HG02885 (cell line): ENCODE data around the gene HSP90AB1.

ENCODE experiments used
- ATAC-seq: cut with Tn5 transposase; IDR thresholded peaks from one replicate; pipeline ENCODE4 v1.9.1; 2021; ENCODE audit warnings: mild to moderate bottlenecking; ENCODE audit not compliant: unreplicated experiment, poor library complexity

HSP90AB1 gene

DNA sequence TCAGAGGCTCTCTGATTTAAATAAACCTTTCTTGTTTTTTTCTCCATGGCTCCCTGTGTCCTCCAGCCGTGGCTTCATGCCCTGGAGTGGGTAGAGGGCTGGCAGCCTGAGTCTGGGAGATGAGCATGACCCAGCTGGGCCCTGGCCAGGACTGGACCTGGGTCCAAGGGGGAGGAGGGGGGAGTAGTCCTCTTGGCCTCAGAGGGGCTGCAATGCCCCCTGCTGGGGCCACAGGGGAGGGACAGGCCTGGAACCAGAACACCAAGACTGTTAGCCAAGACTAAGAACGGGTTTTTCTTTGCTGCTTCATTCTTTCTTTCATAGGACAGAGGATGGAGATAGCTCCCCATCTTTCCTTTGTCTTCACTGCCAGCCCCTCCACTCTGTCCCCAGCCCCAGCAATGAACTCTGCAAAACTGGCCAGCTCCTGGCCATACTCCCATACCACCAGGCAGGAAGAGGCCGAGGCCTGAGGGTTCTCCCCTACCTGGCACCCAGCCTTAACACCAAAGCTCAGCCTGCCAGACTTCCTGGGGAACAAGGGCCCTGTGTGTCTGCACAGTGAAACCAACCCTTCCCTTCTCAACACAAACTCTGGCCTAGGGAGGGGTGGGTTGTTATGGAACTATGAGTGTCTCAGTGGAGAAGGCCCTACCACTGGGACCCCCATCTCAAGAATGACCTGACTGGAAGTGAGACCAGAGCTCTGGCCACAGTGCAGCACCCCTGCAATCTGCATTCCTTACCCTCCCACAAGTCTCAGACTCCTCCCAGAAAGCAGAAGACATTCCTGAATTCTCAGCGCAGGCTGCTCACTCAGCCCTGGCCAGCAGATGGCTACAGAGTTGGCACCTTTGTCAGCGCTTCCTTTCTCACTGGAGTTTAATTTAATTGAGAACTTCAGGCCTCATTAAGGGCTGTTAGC lies 12.5 kb upstream of the HSP90AB1 start:
- no peak for ATAC-seq

DNA sequence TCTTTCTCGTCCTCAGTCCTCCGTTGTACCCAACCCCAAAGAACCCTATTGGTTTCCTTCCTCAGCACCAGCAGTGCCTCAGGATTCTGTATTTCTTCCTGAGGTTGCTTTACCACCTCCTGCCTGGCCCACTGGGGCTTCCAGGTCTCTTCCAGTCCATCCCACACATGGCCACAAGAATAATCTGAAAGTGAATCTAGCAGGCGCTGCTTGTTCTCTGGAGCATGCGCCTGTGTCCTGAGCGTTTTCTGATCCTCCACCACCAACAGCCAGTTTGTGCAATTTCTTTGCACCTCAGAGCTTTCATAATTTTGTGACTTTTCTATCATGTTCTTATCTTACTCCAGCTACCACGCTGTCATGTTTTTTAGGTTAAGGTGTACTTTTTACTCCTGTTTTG lies 11.6 kb upstream of the HSP90AB1 start:
- ATAC-seq, result no peak

DNA sequence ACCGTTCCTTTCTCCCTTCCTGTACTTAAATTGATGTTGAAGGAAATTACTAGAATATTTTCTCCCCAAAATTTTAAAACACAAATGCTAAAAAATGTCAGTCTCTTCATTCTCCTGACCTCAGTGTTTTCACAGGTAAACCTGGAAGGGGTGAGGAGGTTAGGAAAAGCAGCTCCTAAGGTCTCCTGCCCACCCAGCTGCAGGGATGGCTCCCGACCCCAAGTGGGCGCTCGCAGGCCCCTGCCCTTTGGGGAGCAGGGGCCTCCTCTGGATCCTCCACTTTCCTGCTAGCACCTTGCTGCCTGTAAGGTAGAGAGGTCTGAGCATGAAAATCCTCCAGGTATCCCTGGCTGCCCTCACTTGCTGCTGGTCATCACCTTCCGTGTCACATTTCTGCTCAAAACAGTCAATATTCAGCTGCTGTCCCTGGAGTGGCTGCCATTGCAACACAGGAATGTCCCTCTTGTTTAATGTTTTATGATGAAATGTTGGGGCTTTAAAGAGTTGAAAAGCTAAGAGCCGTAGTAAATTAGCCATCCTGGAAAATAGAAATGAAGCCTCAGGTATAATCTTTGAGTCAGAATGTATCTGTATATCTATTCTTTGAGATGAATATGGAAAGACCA lies 10.9 kb upstream of the HSP90AB1 start:
- no peak for ATAC-seq

DNA sequence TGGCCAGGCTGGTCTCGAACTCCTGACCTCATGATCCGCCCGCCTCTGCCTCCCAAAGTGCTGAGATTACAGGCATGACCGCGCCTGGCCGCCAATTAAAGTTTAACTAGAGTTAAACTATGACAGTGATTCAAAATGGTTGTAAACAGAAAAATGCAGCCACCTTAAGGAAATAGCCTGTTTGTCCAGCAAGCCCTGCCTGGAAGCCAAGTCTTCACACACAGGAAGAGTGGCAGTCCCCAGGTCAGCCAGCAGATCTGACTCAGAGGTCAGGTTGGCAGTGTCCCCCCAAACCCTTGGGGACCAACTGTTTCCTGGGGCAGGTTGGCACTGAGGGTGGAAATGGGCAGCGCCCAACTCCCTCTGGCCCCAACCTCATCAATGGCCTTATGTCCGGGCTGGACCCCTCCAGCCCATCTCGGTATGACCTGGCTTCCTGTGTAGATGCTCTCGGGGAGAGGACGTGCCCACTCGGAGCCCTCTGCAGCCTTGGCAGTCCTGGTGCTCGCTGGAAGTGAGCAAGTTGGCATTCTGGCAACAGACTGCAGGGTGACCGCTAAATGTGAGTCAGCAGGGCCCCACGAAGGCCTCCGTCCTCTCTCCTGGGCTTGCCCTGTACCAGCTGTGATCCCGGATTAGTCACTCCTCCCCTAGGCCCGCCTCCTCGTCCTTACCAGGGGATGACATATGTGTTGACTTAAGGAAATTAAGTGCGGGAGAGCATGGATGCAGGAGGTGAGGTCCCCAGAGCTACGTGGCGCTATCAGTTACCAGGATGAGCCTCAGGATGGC lies 9.7 kb upstream of the HSP90AB1 start:
- ATAC-seq, result peak; percentile 59

DNA sequence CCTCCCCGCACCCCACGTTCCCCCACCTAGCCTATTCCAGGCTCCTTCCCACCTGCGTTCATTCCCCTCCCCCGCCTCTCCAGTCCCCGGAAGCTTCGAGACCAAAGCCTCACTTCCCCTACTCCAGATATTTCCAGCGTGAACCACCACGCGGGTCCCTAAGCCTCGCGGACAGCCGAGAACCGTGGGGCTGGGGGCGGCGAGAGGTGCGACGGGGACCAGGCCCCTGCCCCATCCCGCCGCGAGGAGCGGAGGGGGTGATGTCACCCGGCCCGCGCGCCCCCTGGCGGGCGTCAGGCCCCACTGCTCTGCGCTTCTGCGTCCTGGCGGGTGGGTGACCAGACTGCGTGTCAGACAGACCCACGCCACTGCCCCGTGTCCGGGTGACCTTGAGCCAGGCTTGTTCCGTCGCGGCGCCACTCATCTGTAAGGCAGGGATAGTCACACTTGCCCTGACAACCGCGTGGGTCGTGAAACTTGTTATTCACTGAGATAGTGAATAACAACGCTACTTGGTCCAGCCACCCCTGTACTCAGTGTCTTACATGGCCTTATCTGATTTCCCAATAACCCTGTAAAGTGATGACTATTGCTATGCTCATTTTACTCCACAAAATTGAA lies 9.0 kb upstream of the HSP90AB1 start:
- ATAC-seq, result peak; percentile 88

DNA sequence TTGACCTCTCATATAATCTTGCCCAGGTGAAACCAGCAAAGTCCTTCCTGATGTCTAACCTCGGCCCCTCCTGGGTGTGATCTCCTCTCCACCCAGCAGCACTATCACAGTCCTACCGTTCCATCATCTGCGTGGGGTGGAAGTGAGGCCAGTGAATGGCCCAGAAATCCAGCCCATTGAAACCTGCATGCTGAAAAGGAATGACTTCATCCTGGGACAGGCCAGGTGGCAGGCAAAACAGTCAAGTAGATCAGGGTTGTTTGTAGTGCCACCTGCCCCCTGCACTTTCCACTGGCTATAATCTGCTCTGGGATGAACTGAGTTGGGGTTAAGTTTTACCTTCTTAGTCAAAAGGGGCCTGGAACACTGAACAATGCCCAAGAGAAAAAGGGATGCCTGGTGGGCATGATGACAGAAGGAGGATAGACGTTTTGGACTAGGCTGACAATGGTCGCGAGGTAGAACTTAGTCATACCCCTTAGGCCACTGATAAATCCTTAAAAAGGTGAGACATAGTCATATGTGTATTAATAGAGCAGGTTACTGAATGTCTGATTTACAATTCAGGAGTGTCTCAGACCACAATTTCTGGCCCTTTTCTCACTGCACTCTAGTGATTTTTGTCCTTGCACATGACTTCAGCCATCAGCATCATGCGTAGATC lies 8.1 kb upstream of the HSP90AB1 start:
- no peak for ATAC-seq

DNA sequence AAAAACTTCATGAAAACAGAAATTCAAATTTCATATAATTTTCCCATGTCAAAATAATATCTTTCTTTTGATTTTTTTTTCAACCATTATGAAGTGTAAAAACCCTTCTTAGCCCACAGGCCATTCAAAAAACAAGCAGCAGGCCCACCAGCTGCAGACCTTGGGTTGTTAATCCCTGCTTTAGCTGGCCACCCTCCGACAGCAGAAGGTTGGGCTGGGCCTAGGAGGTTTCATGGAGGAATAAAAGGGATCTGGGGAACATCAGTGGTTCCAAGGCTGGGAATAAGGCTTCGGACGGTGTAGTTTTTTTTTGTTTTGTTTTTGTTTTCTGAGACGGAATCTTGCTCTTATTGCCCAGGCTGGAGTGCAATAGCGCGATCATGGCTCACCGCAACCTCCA lies 3.6 kb upstream of the HSP90AB1 start:
- no peak for ATAC-seq

DNA sequence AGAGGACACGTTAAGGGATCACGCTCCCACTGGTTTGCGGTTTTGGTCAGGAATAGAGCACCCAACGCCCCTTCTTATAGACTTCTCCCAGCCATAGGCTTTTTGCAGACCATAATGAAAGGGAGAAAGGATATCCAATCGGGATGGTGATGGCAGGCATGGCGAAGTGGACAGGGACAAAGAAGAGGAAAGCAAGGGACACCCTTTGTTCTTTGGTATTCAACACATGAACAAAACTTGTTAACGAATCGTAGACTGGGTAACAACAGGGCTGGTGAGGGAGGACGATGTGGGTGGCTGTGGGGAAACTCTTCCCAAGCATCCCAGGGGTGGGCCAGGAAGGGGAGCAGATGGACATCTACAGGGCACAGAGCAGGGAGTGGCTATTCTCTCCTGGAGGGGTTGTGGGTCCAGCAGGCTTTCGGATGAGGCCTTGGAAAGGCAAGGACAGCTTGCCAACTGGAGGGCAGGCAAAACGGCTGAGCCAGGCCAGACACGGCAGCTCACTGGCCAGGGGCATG lies 1.4 kb upstream of the HSP90AB1 start:
- ATAC-seq, result no peak

DNA sequence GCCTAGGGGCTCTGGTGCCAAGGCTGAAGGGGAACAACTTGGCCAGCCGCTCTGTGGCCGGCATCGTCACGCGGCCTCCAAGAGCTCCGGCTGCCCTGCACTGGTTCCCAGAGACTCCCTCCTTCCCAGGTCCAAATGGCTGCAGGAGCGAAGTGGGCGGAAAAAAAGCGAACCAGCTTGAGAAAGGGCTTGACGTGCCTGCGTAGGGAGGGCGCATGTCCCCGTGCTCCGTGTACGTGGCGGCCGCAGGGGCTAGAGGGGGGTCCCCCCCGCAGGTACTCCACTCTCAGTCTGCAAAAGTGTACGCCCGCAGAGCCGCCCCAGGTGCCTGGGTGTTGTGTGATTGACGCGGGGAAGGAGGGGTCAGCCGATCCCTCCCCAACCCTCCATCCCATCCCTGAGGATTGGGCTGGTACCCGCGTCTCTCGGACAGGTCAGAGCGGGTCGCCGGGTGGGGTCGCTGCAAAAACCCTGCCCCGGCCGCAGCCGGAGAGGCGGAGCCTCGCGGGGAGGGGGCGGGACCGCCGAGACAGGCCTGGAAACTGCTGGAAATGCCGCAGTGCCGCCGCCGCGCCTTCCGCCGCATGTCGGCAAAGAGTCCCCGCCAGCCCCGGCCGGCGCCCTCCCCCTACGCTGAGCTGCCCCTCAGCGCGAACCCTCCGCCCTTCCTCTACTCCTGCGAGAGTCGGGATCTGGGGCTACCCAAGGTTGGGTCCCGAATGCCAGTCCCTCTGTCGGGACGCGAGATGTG lies 814 bp upstream of the HSP90AB1 start:
- peak; percentile 62 for ATAC-seq

DNA sequence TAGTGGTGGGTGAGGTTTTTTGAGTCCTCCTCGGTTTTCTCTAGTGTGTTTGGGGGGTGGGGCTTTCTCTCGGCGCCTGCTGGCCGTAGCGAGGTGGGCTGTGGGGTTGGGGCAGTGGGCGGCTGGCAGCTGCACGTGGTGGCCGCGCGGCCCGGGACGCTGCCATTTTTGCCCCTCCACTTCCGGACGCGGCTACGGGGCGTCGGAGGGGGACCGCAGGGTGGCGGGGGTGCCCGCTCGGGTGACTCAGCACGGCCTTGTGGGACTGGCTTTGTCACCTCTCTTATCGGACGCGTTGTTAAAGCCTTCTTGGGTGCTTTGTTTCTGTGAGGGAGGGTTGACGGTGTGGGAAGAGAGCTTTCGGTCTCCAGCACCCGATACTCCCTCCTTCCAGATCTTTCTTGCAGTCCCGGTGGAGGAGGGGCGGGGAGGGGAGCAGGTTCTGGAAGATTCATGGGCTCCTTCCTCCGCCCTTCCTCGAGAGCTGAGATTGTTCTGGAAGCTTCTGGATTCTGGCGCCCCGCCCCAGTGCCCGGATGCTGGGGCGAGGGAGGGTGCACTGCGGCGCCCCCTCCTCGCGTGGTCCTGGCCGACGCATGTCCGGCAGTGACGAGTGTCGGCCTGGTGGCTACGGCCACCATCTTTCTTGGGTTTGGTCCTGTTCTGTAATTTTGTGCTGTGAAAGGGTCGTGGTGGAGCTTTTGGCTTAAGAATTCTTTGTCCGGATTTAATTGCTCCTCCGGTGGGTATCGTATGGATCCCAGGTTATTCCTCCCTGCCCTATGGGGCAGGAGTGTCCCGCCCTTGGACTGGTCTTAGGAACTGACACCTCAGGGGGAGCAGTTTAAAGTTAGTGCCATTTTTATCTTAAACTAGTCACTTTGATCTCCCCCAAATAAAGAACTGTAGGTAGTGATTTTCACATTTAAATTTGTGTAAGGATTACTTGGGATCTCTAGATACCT lies 719 bp downstream of the HSP90AB1 start:
- ATAC-seq, result peak; percentile 28

DNA sequence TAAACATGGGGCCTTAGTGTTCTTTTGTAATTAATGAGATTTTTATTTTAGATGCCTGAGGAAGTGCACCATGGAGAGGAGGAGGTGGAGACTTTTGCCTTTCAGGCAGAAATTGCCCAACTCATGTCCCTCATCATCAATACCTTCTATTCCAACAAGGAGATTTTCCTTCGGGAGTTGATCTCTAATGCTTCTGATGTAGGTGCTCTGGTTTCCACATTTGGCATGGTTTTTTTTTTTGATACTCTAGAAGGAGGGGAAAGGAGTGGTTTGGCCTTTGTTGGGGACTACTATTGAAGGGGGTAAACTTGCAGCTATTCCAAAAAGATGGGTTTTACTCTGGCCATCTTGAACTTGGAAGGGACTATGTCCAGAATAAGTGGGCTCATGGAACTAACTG lies 1.7 kb downstream of the HSP90AB1 start:
- no peak for ATAC-seq

DNA sequence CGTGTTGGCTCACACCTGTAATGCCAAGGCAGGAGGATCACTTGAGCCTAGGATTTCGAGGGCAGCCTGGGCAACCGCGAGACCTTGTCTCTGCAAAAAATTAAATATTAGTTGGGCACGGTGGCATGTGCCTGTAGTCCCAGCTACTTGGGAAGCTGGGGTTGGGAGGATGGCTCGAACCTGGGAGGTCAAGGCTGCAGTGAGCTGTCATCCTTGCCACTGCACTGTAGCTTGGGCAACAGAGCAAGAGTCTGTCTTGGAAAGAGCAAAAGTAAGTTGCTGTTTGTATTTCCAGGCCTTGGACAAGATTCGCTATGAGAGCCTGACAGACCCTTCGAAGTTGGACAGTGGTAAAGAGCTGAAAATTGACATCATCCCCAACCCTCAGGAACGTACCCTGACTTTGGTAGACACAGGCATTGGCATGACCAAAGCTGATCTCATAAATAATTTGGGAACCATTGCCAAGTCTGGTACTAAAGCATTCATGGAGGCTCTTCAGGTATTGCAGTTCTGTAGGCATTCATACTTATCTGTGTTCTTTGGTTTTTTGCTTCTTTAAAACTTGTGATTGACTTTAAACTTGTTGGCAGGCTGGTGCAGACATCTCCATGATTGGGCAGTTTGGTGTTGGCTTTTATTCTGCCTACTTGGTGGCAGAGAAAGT lies 2.3 kb downstream of the HSP90AB1 start:
- no peak for ATAC-seq

DNA sequence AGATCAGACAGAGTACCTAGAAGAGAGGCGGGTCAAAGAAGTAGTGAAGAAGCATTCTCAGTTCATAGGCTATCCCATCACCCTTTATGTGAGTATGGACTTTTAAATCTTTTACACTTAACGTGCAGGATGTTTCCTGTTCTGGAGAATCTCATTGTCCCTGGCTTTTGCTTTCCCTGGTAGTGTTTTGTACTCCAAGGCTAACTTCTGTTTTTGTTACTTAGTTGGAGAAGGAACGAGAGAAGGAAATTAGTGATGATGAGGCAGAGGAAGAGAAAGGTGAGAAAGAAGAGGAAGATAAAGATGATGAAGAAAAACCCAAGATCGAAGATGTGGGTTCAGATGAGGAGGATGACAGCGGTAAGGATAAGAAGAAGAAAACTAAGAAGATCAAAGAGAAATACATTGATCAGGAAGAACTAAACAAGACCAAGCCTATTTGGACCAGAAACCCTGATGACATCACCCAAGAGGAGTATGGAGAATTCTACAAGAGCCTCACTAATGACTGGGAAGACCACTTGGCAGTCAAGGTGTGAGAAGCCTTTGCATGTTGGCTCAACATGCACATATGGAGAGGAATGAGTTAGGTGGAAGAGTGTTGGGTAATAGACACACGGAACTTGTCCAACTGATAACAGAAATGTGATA lies 3.3 kb downstream of the HSP90AB1 start:
- no peak for ATAC-seq

DNA sequence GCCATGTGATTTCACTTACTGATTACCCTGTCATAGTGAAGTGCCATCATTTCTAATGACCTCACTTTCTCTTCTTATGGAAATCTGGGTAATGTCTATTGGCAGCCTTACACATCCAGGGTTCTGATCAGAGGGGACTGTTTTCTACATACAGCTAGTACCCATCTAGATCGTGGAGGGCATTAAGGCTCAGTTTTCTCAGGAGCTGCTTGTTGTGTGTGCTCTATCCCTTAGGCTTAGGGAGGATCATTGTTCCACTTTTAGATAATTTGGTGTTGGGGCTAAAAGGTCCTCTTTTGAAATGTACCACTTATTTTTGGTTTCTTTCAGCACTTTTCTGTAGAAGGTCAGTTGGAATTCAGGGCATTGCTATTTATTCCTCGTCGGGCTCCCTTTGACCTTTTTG lies 3.8 kb downstream of the HSP90AB1 start:
- ATAC-seq, result no peak

DNA sequence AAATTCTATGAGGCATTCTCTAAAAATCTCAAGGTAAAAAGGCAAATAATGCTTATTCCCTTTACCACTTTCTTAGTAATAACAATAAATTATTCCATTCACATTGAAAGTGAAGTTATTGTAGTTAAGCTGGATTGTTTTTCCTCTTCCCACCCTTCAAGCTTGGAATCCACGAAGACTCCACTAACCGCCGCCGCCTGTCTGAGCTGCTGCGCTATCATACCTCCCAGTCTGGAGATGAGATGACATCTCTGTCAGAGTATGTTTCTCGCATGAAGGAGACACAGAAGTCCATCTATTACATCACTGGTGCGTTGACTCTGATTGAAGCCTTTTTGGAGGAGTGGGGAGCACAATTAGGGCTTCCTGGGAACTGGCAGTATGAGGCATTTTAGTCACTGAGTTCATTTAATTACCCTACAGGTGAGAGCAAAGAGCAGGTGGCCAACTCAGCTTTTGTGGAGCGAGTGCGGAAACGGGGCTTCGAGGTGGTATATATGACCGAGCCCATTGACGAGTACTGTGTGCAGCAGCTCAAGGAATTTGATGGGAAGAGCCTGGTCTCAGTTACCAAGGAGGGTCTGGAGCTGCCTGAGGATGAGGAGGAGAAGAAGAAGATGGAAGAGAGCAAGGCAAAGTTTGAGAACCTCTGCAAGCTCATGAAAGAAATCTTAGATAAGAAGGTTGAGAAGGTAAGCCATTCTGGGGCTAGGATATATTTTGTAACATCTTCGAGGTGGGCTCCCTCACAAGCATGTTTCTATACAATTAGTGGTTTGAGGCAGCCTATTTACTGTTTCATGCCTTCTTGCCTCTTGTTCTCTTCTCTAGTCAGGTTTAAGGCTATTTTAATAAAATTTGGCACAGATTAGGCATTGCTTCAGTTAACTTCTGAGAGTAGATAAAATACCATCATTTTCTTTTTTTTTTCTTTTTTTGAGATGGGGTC lies 4.9 kb downstream of the HSP90AB1 start:
- ATAC-seq, result no peak
